Right ventricle myocardium inferior (tissue), 1 donor: ENCODE measurements around the gene PLXDC2. TPM values are rescaled to one million over a fixed set of nuclear protein-coding genes. Genes with fewer than 3 reads are reported as not detected.
A peak's percentile ranks its signal among the peaks of the same experiment; 100 is the strongest.

Experiments used
- ATAC-seq: fragments of 200-7000 bp; cut with Tn5 transposase; one replicate; pipeline ENCODE4 v1.9.1; 2020; ENCODE audit warnings: mild to moderate bottlenecking, moderate library complexity
- DNase-seq: peaks from one replicate; pipeline ENCODE4 v3.0.0; 2021; ENCODE audit errors: missing footprints
- intact Hi-C: fragments of 100-400 bp; cut with DNase I; formaldehyde crosslinking; loops from one replicate; pipeline ENCODE4 v1.11.0; 2022
- total RNA-seq: library from RNA; stranded (reverse); fragmentation: NEBNext Ultra II Directional; extraction: Animal tissue kit (Norgen Biotek cat#: 25700); gene quantifications from one replicate; pipeline ENCODE4 v1.2.1, GENCODE V29; 2021
- donor health status: DM: no; HTN: yes; CAD: no; lungs with severe emphysema.

PLXDC2 gene
- total RNA-seq, 1 donor from 2014 or later, result 13.1 TPM

DNA sequence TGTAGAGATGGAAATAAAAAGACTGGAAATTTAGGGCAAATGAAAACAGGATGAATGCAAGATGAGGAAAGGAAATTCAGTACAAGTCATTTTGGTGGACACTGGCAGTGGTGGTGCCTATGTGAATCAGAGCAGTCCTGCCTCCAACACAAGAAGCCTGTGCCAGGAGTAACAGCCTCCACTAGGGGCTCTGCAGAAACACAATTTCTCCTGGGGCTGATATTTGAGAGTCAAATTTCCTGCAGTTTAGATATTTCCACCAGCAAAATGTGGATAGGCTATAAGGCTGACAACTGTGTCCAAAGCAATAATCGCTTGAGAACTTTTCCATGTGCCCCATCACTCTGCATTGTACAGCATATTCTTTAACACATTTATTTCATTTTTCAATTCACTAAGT lies 4.7 kb upstream of the PLXDC2 start:
- DNase-seq (no peak), ATAC-seq (no peak)
- intact Hi-C loops, result loop anchor here (10.0 kb wide), 3 partner anchors 273 to 813 kb away; no protein-coding TSS in a partner anchor

DNA sequence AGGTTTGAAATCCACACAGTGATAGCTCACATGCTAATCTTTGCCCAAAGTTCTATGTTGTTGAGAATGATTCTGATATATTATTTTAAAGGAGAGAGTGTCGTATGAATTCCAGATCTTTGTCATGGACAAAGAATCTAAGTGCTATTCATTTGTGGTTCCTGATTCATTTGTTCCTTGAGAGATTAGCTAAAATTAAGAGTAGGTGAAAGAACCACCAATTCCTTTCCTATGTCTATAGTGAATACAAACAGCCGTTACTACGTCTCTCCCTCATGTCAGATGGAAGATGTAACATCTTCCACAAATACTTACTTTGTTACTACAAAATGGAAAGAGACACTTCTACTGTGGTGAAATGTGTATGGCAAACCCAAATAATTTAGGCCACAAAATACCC lies 3.3 kb upstream of the PLXDC2 start:
- DNase-seq (no peak), ATAC-seq (no peak)
- intact Hi-C loops, result loop anchor here (10.0 kb wide), 3 partner anchors 272 to 812 kb away; no protein-coding TSS in a partner anchor

- intact Hi-C loops, result loop anchor here (5.0 to 10.0 kb wide), 6 partner anchors 132 to 952 kb away; no protein-coding TSS in a partner anchor
- ATAC-seq (no peak), DNase-seq (no peak)
Observed at GRCh38 chr10:19815036-19815730, 1.0 kb upstream of the PLXDC2 start.

- DNase-seq (peak; percentile 87), ATAC-seq (peak; percentile 85)
- intact Hi-C loops, result loop anchor here (5.0 to 10.0 kb wide), 6 partner anchors 131 to 951 kb away; no protein-coding TSS in a partner anchor
Observed at GRCh38 chr10:19815731-19816410, 361 bp upstream of the PLXDC2 start.

DNA sequence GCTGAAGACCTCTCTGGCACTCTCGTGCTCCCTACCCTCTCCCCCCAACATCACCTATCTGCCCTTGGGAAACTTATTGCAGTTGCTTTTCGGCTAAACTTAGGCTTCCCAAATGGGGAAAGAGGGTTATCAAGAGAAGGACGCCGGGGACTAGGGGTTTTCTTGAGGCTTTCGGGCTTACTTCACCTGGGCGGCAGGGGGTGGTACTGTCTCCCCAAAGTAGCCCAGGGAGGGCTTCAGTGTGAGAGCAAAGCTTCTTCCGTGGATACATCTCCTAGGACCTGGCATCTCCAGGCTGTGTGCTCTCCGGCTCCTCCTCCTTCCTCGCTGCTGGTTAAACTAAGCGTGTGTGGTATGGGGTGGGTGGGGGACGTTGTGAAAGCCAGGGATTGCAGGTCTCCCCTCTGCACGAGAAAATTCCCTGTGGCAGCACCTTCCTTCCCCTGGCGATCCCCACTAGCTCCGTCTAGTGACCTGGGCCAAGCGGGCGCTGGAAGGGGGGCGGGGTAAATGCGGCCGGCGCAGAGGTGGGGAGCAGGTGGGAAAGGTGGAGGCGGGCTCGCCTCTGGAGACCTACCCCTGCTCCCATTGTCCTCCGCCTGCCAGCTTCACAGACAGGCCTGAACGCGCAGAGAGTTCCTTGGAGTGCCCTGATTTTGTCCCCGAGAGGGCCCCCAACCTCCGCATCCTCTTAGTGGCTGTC lies 1.1 kb downstream of the PLXDC2 start:
- no peak for ATAC-seq
- intact Hi-C loops, result loop anchor here (5.0 to 10.0 kb wide), 6 partner anchors 130 to 950 kb away; no protein-coding TSS in a partner anchor
- DNase-seq, result peak; percentile 76

DNA sequence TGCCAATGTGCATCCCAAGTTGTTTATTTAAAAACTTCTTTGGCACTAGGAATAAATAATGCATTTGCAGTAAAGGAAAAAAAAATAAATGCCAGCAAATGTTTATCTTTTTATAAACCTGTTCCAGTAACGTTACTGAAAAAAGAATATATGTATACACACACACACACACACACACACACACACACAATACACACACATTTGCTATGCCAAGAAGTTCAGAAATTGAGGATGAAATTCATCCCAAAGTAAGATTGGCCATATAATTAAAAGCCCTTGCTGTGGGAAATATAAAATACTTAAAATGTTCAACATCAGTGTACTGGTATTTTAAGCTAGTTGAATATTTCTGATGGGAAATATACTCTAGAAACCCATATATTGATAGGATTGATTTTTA lies 2.6 kb downstream of the PLXDC2 start:
- no peak for DNase-seq
- intact Hi-C loops, result loop anchor here (5.0 to 10.0 kb wide), 6 partner anchors 128 to 948 kb away; no protein-coding TSS in a partner anchor
- no peak for ATAC-seq

DNA sequence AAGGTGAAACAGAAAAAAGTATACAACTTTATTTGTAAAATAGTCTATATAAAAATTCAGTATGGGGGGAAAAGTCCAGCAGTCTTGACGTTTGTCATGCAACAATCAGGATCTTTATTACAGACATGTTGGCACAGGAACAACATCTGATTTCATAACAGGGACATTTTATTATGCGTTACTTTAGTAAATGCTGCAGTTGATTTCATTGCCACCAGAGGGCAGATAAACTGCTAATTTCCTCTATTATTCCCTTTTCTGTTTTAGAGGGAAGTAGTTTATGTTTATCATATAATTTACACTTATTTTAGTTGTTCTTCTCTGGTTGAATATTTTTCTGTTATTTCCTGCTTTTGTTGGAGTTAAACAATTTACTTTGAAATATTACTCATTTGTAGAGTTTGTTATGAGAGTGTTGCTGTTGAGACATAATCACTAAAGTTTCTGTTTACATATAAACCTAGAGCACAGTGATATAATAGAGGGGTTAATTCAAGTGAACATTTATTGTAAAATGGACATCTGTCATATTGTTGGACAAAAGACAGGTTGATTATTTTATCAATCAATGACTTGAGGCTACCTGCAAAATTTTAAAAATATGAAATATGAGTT lies 3.3 kb downstream of the PLXDC2 start:
- intact Hi-C loops, result loop anchor here (5.0 to 10.0 kb wide), 6 partner anchors 128 to 948 kb away; no protein-coding TSS in a partner anchor
- DNase-seq (no peak), ATAC-seq (no peak)

DNA sequence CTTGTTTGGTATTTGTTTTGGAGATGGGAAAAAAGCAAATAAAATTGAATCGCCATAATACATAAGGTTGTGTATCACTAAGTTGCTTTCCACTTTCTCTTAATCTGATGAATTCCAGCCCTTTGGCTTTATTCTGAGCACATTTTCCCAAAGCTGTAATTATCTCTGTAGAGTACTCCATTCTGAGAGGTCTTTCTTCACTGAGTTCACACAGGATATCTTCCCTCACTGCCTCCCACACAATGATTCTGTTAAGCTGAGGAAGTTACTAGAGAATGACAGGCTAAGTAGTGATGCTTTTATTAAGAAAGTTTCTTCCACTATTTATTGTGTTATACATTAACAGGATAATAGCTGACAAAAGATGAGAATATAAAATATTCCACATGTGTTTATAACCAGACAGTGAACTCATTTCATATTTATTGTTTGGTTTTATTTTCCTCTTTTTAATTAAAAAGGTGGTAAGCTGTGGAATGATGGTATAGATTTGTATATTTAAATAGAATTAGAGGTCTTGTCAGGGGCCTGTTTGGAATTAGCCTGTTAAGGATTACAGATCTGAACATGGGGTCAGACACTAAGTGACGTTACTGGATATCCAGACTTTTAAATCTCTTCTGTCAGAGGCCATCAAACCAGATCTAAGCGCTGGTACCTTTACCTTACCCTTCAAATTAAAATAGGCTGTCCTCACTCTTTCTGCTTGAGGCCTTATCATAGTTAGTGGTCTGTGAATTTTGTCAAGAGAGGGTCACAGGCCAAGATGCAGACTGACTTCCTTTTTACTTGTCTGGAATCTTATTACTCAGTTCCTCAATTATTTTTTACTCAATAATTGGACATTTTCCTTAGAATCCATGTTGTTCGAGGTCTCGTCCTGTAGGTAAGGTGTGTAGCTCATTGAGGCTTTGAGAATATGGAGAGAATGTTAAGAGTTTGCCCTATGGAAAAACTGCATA lies 8.4 kb downstream of the PLXDC2 start:
- DNase-seq, result no peak
- ATAC-seq, result no peak
- intact Hi-C loops, result no loop called here

DNA sequence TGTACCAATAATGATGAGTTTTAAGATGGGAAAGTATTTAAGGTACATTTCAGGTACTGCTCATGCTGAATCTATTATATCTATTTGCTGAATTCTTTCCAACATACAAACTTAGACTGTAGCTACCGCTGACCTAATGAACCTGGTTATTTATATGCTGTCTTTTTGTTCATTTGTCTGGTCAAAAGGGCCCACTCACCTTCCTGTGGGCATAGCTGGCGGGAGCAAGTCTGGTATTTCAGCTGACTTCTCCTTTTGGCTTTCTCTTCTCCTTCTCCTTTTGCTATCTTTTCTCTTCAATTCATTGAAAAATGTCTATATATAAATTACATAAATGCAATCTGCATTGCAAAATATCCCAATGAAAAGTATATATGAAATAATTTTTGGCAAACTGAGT lies 9.5 kb downstream of the PLXDC2 start:
- ATAC-seq, result no peak
- DNase-seq, result no peak
- intact Hi-C loops, result no loop called here

GRCh38 chr10:19826712-19827111 lies 10.5 kb downstream of the PLXDC2 start:
- DNase-seq, result no peak
- peak; percentile 32 for ATAC-seq
- intact Hi-C loops, result no loop called here

DNA sequence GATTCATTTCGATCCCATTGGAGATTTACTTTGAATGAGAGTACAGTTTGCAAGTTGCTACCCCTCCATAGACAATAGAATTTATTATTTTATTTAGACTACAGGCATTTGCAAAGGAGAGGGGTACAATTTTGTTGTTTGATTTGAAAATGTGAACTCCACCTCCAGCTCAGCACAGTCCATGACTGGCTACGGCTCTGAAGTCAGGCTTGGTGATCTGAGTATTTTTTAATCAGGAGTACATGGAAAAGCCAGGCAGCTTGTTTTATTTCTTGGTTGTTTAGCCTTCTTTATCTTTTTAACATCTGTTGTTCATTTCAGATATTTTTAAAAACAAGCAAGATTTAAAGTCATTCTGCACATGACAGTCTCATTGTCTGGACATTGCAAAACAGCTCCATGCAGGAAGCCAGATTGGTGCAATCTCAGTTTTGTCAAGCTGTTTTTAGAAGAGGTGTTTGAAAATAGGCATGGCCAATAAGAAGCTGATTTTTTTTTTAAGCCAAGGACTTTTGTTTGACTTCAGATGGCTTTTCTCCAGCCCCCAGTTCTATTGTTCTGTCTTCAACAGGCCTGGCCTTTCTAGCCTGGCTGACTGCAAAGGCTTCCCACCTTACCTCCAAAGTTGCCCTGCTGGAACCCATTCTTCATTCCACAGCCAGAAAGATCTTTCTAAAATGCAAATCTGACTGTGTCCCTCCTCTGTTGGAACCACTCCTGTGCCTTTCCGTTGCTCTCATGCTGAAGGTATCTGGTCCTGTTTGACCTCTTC lies 12.2 kb downstream of the PLXDC2 start:
- intact Hi-C loops, result no loop called here
- DNase-seq, result no peak
- ATAC-seq, result peak; percentile 69

DNA sequence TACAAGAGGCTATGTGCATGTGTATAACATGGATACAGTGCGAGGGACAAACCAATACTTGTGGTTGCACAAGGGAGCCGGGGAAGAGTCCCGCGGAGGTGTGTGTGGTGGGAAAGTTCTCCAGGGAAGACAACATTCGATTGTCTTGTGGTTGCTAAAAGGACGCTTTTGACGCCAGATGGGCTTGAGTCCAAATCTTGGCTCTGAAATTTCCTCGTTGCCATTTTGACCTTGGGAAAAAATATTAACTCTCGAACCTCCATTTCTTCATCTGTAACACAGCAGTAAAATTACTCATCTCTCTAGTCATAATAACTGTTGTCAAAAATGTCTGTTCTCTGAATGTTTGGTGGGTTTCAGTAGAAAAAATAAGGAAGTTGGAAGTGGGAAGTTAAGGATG lies 16.5 kb downstream of the PLXDC2 start:
- ATAC-seq, result no peak
- intact Hi-C loops, result no loop called here
- peak; percentile 47 for DNase-seq

DNA sequence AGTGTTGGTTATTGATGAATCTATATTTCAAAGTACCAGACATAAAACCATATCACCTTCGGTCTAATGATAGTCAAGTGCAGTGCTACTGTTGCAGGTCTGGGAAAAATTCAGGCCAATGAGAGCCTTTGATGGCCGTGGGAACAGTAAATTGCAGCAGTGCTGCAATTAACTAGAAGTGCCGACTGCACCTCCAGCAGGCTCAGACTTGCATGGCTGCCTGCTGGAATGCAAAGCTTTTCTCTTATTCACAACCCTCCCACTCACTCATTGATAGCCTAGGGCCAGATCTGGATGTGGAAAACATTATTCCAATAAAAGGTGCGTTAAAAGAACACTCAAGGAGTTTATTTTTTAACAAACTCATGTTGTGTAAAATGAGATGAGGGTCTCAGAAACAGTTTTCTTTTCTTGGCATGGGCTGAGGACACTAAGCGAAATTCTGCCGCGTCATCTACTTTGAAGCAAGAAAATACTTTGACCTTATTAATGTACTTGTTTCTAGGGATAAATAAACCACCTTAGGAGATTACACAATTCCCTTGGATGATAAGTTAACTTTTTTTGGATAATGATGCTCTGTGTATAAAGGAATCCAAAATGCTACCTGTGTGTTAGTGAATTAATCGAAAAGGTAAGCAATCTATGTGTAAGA lies 17.1 kb downstream of the PLXDC2 start:
- ATAC-seq (no peak), DNase-seq (no peak)
- intact Hi-C loops, result no loop called here

DNA sequence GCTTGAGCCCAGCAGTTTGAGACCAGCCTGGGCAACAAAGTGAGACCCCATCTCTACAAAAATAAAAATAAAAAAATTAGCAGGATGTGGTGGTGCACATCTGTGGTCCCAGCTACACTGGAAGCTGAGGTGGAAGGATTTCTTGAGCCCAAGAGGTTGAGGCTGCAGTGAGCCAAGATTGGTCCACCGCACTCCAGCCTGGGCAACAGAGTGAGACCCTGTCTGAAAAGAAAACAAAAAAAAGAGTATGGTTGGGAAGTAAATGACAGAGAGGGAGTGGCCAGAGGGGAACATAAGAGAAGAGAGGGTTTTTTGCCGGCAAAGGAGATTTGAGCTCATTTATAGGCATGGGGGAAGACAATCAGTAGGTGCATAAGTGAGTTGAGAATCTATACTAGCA lies 19.7 kb downstream of the PLXDC2 start:
- ATAC-seq (no peak), DNase-seq (no peak)
- intact Hi-C loops, result no loop called here

GRCh38 chr10:19839090-19839489 lies 22.9 kb downstream of the PLXDC2 start:
- ATAC-seq (no peak), DNase-seq (no peak)
- intact Hi-C loops, result no loop called here

DNA sequence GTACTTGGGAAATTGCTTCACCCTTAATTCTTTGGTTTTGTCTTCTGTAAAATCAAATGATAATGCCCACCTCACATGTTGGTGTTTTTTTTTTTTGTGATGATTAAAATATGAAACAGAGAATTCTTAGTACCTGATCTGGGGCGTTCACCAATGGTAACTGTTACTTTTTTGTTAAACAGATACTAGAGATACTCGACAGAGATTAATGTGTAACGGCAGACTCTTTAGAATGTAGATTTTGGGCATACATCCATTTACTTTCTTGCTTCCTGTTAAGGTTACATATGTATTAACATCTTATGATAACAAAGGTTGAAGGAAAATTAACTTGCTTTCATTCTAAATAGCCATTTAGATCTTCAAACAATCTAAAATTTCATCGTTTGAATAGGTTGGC lies 23.3 kb downstream of the PLXDC2 start:
- ATAC-seq (no peak), DNase-seq (no peak)
- intact Hi-C loops, result no loop called here

- ATAC-seq, result no peak
- DNase-seq, result no peak
- intact Hi-C loops, result no loop called here
Observed at GRCh38 chr10:19840776-19841175, 24.5 kb downstream of the PLXDC2 start.
